ENCODE data around the gene TNFRSF8.

- TF ChIP-seq POLR2A (IDR thresholded peaks at IDR 0.05), result no peak
- TF ChIP-seq CTCF (IDR thresholded peaks at IDR 0.05 in 4 of 5, conservative IDR thresholded peaks at IDR 0.05 in 1 of 5), result no peak
Observed at GRCh38 chr1:12142891-12143630, 80.0 kb downstream of the TNFRSF8 start.
